HG02981 (cell line): ENCODE data around the gene TM7SF2.

Source experiments
- ATAC-seq: cut with Tn5 transposase; IDR thresholded peaks from one replicate; pipeline ENCODE4 v1.9.1; 2021; ENCODE audit warnings: mild to moderate bottlenecking, moderate library complexity; ENCODE audit not compliant: unreplicated experiment

Gene TM7SF2

DNA sequence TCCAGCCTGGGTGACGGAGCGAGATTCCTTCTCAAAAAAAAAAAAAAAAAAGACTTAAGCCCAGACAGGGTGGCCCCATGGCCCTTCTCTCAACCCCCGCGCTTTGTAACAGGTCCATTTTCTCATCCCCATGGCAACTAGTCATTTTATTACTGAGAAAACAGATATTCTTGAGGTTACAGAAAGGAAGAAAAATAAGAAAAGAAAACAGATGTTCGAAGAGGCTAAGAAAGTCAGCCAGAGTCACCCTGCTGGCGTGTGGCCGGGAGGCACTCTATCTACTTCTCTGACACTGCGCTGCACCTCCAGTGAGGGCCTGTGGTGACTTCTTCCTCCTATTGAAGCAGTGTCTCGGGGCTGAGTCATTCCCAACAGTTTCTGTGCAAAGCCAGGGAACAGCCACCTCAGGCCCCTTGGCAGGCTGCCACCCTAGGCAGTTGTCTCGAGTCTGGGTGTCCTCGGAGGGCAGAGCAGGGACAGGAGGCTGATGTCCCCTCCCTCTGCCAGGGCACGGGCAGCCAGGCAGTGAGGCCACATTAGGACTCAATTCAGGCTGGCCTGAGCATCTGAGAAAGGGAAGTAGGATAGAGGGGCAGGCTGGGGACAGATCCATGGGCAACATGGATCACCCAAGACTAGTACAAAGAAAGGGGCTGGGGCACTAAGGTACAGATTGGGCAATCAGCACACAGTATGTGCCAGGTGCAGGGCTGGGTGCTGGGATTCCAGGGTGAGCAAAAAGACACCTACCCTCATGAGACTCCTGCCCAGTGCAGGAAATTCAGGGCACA is 39.0 kb downstream of the TM7SF2 start:
- ATAC-seq: peak; percentile 47

DNA sequence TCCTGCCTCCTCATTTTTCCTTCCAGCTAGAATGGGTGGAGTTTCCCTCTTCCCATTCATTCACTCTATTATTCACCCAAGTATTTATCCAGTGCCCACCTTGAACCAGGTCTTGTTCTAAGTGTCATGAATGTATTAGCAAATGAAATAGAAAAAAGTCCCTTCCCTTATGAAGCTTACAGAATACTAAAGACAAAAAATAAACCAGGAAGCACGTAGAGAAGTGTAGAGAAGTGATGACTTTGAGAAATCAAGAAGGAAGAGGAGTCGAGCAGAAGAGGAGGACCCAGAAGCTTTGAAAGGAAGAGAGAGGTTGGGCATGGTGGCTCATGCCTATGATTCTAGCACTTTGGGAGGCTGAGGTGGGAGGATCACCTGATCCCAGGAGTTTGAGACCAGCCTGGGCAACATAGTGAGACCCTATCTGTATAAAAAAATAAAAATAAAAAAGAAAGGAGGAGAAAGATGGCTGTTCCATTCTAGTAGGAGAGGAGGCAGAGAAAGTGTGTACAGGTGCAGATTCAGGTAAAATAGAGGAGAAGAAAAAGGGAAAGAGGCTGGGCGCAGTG is 39.7 kb downstream of the TM7SF2 start:
- ATAC-seq: no peak

DNA sequence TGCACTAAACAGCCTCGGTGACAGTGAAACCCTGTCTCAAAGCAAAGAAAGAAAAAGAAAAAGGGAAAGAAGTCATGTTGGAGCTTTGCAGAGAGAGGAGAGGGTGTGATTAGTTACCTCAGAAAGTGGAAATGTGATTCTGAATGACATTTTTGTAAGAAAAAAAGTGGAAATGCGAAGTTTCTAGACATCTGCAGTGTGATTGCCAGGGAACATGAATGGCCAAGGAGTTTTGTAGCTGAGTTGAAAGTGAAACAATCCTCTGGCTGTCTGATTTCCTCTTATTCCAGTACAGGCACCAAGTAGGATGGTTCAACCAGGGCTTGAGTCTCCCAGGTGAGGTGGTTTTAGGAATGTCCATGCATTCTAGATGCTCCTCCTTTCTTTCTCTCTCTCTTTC is 40.5 kb downstream of the TM7SF2 start:
- no peak for ATAC-seq

DNA sequence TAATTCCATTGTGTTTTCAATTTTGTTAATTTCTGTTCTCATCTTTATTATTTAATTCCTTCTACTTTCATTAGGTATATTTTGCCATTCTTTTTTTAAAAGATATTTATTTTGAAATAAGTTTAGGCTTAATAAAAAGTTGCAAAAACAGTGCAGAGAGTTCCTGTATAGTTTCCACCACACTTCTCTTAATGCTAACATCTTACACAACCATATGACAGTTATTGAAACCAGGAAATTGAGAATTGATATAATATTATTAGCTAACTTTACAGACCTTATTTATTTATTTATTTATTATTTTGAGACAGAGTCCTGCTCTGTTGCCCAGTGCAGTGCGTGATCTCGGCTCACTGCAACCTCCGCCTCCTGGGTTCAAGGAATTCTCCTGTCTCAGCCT is 44.6 kb downstream of the TM7SF2 start:
- ATAC-seq: no peak

GRCh38 chr11:65156926-65157325 is 45.3 kb downstream of the TM7SF2 start:
- ATAC-seq: no peak

DNA sequence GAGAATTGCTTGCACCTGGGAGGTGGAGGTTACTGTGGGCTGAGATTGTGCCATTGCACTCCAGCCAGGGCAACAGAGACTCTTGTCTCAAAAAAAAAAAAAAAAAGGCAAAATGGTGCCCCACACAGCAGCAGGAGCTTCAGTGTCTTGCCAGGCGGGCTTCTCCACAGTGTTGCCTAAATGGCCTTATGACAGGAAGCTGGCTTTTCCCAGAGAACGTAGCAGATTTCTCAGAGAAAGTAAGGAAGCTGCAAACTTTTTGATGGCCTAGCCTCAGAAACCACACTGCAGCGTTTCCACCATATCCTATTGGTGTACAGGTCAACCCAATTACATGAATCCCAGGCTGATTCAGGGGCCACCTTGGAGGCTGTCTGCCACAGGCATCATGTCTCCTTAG is 45.7 kb downstream of the TM7SF2 start:
- ATAC-seq: no peak

- ATAC-seq: peak; percentile 50
Observed at GRCh38 chr11:65159012-65159411, 47.3 kb downstream of the TM7SF2 start.

GRCh38 chr11:65160643-65161042 is 49.0 kb downstream of the TM7SF2 start:
- ATAC-seq: no peak

- no peak for ATAC-seq
Observed at GRCh38 chr11:65163684-65164083, 52.0 kb downstream of the TM7SF2 start.
